CD1c-positive myeloid dendritic cell (primary cell): Measurements from ENCODE around the gene FARP1.

ENCODE experiments used
- DNase-seq: peaks from one replicate; pipeline ENCODE4 v3.0.0-alpha.2; 2016; ENCODE audit errors: extremely low spot score

FARP1 gene

DNA sequence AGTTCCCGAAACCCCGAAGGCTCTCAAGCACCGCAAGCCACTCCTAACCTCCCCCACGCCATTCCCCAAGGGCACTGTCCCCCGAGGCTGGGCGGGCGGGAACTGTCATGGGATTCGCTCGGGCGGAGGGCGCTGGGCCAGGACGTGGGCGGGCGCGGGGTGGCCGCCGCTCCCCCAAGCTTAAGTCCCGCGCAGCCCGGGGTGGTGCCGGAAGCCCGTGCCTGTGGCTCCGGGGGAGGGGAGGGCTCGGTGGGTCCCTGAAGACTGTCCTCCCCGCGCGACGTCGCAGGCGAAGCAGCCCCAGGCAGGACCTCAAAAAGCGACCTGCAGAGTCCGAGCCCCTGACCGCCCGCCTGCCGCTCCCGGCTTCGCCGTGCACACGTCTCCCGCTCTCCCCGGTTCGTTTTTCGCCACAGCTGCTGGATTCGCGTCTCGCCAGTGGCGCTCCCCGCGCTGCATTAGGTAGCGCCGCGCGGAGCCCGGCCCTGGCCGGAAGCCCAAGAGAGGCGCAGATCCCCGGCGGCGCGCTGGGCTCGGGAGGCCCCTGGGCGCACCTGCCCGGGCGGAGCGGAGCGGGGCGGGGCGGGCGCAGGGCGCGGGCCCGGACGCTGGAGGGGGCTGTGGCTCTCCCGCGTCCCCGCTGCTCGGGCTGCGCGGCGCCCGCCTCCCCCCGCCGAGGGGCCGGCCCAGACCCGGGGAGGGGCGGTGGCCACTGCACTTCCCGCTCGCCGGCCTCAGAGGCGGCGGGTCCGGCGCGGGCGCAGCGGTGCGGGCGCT lies at the start of gene FARP1:
Gene FARP1 (plus strand): TSS at position 715 of the 777 bp plus-strand sequence. CDS start 70,149 bp downstream, outside the sequence.
- peak; percentile 28 for DNase-seq

GRCh38 chr13:98094678-98095266 lies 48.1 kb upstream of the FARP1 start:
- DNase-seq = no peak

- no peak for DNase-seq
These were observed 46.8 kb upstream of the FARP1 start for GRCh38 chr13:98096059-98096458.

DNA sequence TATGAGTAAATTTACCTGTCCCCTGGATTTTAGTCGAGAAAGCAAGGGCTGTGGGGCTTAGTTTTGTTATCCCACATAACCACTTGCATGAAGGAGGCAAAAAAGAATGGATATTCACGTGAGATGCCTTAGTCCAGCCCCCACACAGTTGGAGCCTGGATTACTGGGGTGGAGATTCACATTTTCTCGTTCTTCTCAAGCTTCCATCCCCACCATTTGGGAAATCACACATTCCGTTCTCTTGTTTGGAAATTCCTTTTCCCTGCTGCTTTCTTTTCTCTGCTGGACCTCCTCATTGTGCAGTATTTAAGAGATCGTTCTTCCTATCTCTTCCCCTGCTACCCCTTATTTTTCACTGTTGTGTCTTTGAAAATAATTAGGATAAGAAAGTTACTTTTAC lies 45.1 kb upstream of the FARP1 start:
- no peak for DNase-seq

GRCh38 chr13:98098516-98098915 lies 44.4 kb upstream of the FARP1 start:
- DNase-seq = no peak

GRCh38 chr13:98099627-98100026 lies 43.3 kb upstream of the FARP1 start:
- no peak for DNase-seq

DNA sequence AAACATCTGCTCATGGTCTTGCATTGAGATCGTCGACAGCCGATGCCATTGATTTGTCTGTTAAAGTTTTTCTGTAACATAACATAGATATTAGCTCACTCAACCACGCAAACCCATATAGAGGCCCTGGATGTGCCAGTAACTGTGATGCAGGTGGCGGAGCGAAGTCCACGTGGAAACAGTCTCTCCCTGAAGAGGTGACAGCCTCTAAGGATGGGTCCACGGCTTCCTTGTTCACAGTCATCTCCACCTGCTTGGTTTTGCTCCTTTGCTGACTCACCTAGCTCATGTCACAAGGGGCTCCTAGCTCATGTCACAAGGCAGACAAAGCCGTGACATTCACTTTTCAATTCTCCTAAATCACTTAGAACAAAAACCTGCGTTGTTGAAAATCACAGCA lies 42.4 kb upstream of the FARP1 start:
- no peak for DNase-seq

DNA sequence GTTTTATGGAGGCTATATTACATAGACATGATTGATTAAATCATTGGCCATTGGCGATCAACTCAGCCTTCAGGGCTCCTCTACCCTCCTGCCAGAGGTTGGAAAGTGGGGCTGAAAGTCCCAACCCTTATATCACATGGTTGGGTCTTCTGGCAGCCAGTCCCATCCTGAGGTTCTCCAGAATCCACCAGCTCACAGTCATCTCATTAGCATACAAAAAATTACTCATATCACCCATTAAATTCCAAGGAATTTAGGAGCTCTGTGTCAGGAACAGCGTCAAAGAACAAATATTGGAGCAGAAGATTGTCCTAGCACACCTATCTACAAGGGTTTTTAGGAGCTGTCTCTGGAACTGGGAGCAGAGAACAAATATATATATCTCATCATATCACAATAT lies 39.4 kb upstream of the FARP1 start:
- no peak for DNase-seq

DNA sequence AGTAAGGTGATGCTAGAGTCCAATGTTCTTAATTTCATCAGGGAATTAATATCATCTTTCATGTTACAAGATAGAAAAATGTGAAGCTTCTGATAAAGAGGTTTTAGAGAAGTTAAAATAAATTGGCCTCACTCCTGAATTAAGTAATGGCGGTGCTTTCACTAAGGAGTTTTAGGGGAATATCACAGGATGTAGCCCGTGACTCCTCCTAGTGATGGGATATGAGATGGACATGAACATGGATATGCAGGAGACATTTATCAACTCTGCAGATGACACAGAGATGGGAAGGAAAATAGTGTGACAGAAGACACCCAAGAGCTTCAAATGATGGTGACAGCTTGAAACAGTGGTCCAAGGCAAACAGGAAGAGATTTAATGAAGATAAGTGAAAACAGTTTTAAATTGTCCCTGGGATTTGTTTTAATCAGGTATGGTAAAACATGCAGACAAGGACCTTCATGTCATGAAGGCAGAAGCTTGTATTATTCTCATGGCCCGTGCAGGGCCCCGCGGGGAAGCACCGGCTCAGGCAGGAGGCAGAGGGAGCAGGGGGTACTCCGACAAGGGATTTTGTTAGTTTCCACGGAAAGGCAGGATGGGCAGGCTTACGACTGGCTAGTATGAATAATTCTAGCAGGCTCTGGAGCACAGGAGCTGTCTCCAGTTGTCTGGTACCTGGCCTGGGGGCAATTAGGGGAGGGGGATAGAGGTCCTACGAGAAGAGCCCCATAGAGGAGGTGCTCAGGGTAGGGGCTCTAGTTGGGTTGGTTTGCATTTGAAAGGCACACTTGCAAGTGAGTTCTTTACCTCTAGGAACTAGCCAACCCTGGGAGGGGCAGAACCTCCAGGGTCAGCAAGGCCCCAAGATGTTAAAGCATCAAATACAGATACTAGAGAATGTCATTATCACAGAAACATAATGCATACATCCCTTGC lies 38.7 kb upstream of the FARP1 start:
- DNase-seq = no peak

GRCh38 chr13:98105929-98106336 lies 37.0 kb upstream of the FARP1 start:
- no peak for DNase-seq

GRCh38 chr13:98108341-98108740 lies 34.6 kb upstream of the FARP1 start:
- no peak for DNase-seq

DNA sequence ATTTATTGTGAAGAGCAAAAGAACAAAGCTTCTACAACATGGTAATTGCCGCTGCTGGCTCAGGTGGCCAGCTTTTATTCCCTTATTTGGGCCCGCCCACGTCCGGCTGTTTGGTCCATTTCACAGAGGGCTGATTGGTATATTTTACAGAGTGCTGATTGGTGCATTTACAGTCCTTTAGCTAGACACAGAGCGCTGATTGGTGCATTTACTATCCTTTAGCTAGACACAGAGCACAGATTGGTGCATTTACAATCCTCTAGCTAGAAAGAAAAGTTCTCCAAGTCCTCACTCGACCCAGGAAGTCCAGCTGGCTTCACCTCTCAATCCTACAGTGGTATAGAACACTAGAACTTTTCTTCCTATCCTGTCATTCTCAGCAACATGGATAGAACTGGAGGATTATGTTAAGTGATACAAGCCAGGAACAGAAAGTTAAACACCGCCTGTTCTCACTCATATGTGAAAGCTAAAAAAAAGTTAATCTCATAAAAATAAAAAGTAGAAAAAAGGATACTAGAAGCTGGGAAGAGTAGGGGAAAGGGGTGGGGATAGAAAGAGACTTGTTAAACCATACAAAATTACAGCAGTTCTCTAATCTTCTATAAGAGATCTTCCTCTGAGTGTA lies 33.6 kb upstream of the FARP1 start:
- DNase-seq = no peak

- no peak for DNase-seq
These were observed 32.1 kb upstream of the FARP1 start for GRCh38 chr13:98110749-98111148.

DNA sequence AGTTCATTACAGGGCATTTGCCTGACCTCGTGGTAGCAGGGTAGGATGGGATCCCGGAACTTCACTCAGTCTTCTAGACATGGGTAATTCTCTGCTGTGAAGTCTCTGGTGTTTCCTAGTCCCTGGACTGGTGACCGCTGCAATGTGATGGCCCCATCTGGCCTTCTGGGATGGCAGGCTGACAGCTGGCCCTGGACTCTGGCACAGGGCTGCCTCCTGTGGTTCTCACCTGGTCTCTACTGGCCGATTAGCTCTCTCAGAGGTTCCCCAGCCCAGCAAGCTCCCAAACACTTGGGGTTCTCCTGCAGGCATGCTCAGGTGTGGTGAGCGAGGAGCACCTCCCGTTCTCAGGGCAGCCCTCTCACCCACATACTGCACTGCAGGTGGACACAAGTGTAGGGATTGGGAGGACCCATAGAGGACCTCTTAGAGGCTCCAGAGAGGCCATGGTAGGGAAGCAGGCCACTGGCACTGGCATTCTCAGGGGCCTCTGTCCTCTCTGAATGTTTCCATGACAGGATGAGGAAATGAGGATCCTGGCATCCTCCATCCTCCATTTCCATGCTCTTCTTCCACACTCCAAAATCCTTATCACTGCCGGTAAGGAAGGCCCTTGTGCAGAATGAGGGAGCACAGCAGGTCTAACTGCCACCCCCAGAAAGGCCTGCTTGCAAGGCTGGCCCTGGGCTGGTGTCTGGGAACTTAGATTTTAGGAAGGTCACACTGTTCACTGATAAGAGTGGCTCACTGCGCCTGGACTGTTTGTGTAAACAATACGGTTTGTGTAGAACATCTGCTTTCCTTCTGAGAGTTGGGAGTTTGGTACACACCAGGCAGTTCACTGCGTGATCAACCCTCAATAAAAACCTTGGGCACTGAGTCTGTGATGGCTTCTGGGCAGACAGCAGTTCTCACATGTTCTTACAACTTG lies 31.5 kb upstream of the FARP1 start:
- DNase-seq = no peak

GRCh38 chr13:98112456-98112855 lies 30.4 kb upstream of the FARP1 start:
- DNase-seq = no peak

GRCh38 chr13:98118865-98119264 lies 24.0 kb upstream of the FARP1 start:
- no peak for DNase-seq

GRCh38 chr13:98123176-98123575 lies 19.7 kb upstream of the FARP1 start:
- DNase-seq = no peak

- DNase-seq = no peak
These were observed 13.7 kb upstream of the FARP1 start for GRCh38 chr13:98129059-98129746.

GRCh38 chr13:98133946-98134345 lies 8.9 kb upstream of the FARP1 start:
- no peak for DNase-seq

- no peak for DNase-seq
These were observed 8.0 kb upstream of the FARP1 start for GRCh38 chr13:98134901-98135300.
